SK-N-DZ (cell line): Measurements from ENCODE around the gene PRTN3. TPM values are rescaled to one million over a fixed set of nuclear protein-coding genes. Genes with fewer than 3 reads are reported as not detected.

Source experiments
- DNase-seq: peaks from one replicate; pipeline ENCODE4 v3.0.0-alpha.2; 2015; ENCODE audit warnings: low spot score
- polyA plus RNA-seq, 2 experiments: library from polyadenylated mRNA; depleted of rRNA; stranded (reverse); fragments of >200 nt; gene quantifications; 2 replicates each; pipeline ENCODE4 v1.2.3, GENCODE V29; 2014

PRTN3 gene, protein sequence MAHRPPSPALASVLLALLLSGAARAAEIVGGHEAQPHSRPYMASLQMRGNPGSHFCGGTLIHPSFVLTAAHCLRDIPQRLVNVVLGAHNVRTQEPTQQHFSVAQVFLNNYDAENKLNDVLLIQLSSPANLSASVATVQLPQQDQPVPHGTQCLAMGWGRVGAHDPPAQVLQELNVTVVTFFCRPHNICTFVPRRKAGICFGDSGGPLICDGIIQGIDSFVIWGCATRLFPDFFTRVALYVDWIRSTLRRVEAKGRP
- not detected in 2 replicates for polyA plus RNA-seq (2014; cell fraction: cytosol; rRNA removed)
- not detected in 2 replicates for polyA plus RNA-seq (2014; cell fraction: nucleus; rRNA removed)

GRCh38 chr19:840519-841206 lies at the start of gene PRTN3:
Gene PRTN3 (plus strand): TSS chr19:840999. CDS start chr19:841009, 10 bp downstream.
- no peak for DNase-seq

DNA sequence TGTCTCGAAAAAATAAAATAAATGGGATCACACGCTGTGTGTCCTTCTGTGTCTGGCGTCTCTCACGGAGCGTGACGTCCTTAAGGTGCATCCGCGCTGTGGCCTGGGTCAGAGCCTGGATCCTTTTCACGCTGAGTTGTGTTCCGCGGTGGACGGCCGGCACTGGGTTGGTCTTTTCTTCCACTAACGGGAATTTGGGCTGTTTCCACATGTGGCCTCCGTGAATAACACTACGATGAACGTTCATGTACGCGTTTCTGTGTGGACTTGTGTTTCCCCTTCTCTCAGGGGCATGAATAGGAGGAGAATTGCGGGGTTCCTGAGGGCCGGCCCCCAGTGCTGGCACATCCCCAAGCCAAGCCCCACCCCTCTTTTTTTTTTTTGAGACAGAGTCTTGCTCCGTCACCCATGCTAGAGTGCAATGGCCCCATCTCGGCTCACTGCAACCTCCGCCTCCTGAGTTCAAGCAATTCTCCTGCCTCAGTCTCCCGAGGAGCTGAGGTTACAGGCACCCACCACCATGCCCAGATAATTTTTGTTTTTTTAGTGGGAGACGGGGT lies 49.7 kb upstream of the PRTN3 start:
- DNase-seq: no peak

DNA sequence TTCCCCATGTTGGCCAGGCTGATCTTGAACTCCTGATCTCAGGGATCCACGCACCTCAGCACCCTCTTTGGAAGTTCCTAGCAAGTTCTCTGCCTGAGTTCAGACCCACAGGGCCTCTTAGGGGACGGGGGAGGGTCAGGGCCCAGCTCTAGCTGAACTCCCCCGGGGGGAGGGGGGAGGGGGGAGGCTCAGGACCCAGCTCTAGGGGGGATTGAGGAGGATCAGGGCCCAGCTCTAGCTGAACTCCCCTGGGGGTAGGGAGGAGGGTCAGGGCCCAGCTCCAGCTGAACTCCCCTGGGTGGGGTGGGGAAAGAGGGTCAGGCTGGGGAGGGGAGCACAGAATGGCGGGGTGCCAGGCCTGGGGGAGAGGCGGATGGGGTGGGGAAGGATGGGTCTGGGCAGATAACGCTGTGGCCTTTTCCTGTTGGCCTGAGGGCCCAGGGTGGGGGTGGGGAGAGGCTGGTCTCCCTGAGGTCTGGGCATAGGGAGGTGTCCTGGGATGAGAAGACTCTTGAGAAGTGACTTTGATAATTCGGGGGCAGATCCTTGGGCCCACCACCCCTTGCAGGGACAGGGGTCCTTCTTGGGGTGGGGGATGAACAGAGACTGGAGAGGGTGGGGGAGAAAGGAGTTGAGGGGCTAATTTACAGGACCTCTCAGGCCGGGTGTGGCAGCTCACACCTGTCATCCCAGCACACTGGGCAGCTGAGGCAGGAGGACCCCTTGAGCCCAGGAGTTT lies 49.1 kb upstream of the PRTN3 start:
- DNase-seq: no peak

DNA sequence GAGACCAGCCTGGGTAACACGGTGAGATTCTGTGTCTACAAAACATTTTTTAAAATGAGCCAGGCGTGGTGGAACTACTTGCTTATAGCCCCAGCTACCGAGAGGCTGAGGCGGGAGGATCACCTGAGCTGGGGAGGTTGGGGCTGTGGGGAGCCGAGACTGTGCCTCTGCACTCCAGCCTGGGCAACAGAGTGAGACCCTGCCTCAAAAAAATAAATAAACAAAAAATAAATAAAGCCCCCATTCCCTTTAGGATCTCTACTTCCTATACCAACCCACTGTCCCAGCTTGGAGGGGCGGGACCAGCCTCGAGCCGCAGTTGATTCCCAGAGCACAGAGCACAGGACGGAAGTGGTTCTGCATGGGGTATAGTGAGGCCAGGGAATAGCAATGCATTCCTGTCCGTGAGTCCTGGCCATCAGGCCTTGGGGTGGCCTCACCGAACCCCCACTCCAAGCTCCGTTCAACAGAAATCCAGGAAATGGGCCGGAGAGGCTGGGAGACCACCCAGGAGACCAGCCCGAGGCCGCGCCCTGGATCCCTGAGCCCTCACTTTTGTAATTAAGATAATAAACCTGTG lies 48.4 kb upstream of the PRTN3 start:
- no peak for DNase-seq

GRCh38 chr19:793806-794205 lies 47.0 kb upstream of the PRTN3 start:
- no peak for DNase-seq

DNA sequence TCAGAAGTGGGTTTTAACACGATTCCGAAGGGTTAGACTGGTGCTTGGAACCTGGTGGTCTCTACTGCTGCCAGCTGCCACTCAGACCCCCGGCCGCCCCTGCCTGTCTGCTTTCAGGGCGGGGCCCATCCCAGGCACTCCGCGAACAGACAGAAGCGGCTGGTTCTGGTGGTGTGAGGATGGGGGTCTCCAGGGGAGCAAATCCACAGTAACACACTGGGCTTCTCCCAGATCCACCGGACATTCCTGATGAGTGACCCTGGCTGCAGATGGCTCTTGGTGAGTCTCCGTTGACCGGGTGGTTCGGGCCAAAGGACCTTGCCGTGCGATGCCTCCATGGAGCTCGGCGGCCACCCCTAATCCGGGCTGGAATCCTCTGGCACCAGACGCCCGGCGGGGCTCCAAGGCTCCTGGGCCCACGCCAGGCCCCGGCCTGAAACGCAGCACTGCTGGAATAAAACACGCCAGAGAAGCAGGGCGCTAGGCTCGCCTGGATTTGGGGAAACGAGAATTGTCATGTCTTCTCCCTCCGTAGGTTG lies 45.7 kb upstream of the PRTN3 start:
- no peak for DNase-seq

GRCh38 chr19:795691-796581 lies 44.9 kb upstream of the PRTN3 start:
- no peak for DNase-seq

GRCh38 chr19:796692-797527 lies 43.9 kb upstream of the PRTN3 start, which contains the start of gene PTBP1:
Gene PTBP1 (plus strand): TSS chr19:797452. CDS start chr19:797498, 46 bp downstream.
- peak; percentile 100 for DNase-seq

GRCh38 chr19:797528-798414 lies 43.0 kb upstream of the PRTN3 start:
- peak; percentile 86 for DNase-seq

DNA sequence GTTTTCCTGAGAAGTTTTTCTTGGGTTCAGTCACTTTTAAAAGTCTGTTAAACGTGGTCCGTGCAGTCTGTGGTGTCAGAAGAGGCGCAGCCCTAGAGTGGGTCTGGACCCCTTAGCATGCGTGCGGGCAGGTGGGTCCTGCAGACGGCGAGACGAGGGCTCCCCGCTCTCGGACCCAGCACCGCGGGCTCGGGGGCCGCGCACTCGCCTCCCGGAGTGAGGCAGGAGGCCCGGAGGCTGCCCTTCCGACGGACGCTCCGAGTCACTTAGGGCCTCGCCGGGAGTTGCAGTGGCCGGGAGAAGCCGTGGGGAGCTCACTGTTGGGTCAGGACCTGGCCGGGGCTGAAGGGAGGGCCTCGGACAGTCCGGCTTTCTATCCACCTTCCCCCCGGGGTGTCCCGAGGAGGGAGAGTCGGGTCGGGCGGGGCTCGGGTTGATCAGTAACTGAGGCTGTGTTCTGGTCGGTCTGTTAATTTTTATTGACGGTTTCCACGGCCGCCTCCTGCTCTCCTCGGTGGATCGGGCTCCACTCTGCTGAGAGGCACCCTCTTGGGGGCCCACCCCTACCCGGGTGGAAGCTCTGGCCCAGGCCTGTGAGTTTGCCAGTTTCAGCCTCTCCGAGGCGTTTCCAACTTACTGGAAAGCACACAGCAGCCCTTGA lies 42.3 kb upstream of the PRTN3 start:
- no peak for DNase-seq

DNA sequence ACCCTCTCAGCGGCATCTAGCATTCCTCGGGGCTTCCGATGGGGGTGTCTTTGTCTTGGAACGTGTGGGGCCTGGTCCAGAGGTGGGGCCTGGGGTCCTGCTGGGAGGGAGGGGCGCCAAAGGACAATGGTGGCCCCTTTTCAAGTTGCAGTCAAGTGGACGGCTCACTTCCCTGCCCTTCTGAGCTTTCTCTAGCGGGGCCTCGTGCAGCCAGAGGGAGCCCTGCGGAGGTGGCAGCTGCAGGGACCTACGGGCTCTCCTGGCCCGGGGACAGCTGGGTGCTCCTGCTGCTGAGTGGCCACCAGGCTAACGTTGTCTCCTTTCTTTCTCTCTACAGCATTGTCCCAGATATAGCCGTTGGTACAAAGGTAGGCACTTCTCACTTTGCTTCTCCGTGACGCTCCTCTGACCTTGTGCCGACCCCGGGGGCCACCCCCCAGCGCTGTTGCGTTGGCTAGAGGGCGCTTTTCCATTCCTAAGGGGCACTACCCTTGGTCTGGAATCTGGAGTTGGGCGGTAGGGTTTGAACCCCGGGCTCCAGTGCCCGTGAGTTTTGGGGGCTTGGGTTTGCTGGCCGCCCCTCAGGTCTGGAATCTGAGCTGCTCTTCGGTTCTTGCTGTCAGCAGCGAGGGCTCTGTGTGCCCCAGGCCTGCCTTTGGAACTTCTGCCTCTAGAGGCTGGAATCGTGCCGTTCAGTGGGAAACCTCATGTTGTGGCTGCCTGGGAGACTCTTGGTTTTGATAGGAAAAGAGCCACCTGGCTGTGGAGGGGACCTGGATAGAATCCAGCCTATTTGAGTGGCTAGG lies 41.5 kb upstream of the PRTN3 start:
- peak; percentile 58 for DNase-seq

- DNase-seq: no peak
Measured at GRCh38 chr19:800360-801029, 40.3 kb upstream of the PRTN3 start.

- no peak for DNase-seq
Measured at GRCh38 chr19:801030-801860, 39.6 kb upstream of the PRTN3 start.

- no peak for DNase-seq
Measured at GRCh38 chr19:801861-802497, 38.8 kb upstream of the PRTN3 start.
